Measurements from ENCODE around the gene ARL13B. TPM values are rescaled to one million over a fixed set of nuclear protein-coding genes. Genes with fewer than 3 reads are reported as not detected.

The ARL13B gene
- total RNA-seq, 4 donors from 2014 or later: 1.2 to 2.7 (median 1.4) TPM

- H3K4me1 ChIP-seq: peaks cover 0 to 4% of the 10 kb centered on the region in 2 donors
- intact Hi-C loops (cut with DNase I; ENCODE audit: low total_unique reads) (loop anchor here (1.0 kb wide), 1 partner anchor 65 kb away; no protein-coding TSS in a partner anchor), in situ Hi-C loops (cut with MboI; ENCODE audit: low sequenced_read_pairs in 4 of 4) (loop anchor here in 2 of 4 donors (10.0 kb wide), 1 partner anchor 60 kb away; the partner anchor contains the start of genes DHFR2 (in 2 of the 2) and NSUN3 (in 2 of the 2))
- peak overlapping the region; percentile 21 to 47 (median 30) for H3K4me3 ChIP-seq
- DNase-seq: no peak
- no peaks in the 10 kb centered on the region for H3K27me3 ChIP-seq
- no peaks in the 10 kb centered on the region for H3K36me3 ChIP-seq
- TF ChIP-seq POLR2A (IDR thresholded peaks at IDR 0.05) (no peak), CTCF (IDR thresholded peaks at IDR 0.05 in 4 of 5, conservative IDR thresholded peaks at IDR 0.05 in 1 of 5) (peak in 4 of 5 experiments; percentile 20 to 74 (median 65))
- ATAC-seq: peak; percentile 73 to 84
- no peak overlapping the region for H3K27ac ChIP-seq
- H3K9me3 ChIP-seq: no peaks in the 10 kb centered on the region
Measured at GRCh38 chr3:94004301-94004910, 24.5 kb downstream of the ARL13B start.

GRCh38 chr3:94008253-94008652 lies 28.3 kb downstream of the ARL13B start:
- in situ Hi-C loops (cut with MboI; ENCODE audit: low sequenced_read_pairs in 4 of 4): loop anchor here in 2 of 4 donors (10.0 kb wide), 1 partner anchor 57 kb away; the partner anchor contains the start of genes DHFR2 (in 2 of the 2) and NSUN3 (in 2 of the 2)
- DNase-seq: no peak
- Histone ChIP-seq H3K27ac (no peak overlapping the region), H3K4me1 (peaks cover 0 to 4% of the 10 kb centered on the region in 2 donors), H3K4me3 (no peak overlapping the region), H3K9me3 (no peaks in the 10 kb centered on the region), H3K36me3 (no peaks in the 10 kb centered on the region), H3K27me3 (no peaks in the 10 kb centered on the region)
- TF ChIP-seq CTCF (IDR thresholded peaks at IDR 0.05 in 4 of 5, conservative IDR thresholded peaks at IDR 0.05 in 1 of 5): no peak
- TF ChIP-seq POLR2A (IDR thresholded peaks at IDR 0.05): no peak
- ATAC-seq: no peak
- intact Hi-C loops (cut with DNase I; ENCODE audit: low total_unique reads): no loop called here

- DNase-seq: no peak
- TF ChIP-seq POLR2A (IDR thresholded peaks at IDR 0.05) (no peak), CTCF (IDR thresholded peaks at IDR 0.05 in 4 of 5, conservative IDR thresholded peaks at IDR 0.05 in 1 of 5) (no peak)
- no peak overlapping the region for H3K4me3 ChIP-seq
- H3K27me3 ChIP-seq: no peaks in the 10 kb centered on the region
- no peak for ATAC-seq
- H3K4me1 ChIP-seq: no peaks in the 10 kb centered on the region
- H3K9me3 ChIP-seq: no peaks in the 10 kb centered on the region
- no peak overlapping the region for H3K27ac ChIP-seq
- in situ Hi-C loops (cut with MboI; ENCODE audit: low sequenced_read_pairs in 4 of 4): loop anchor here in 3 of 4 donors (10.0 kb wide), 2 partner anchors 55 to 65 kb away; partner anchors contain the start of genes DHFR2 (in 2 of the 3) and NSUN3 (in 2 of the 3)
- no peaks in the 10 kb centered on the region for H3K36me3 ChIP-seq
- intact Hi-C loops (cut with DNase I; ENCODE audit: low total_unique reads): no loop called here
Measured at GRCh38 chr3:94009608-94010007, 29.7 kb downstream of the ARL13B start.

GRCh38 chr3:94011233-94011711 lies 31.3 kb downstream of the ARL13B start:
- no peak for ATAC-seq
- Histone ChIP-seq H3K27me3 (no peaks in the 10 kb centered on the region), H3K4me1 (no peaks in the 10 kb centered on the region), H3K4me3 (no peak overlapping the region), H3K27ac (no peak overlapping the region), H3K9me3 (no peaks in the 10 kb centered on the region), H3K36me3 (no peaks in the 10 kb centered on the region)
- in situ Hi-C loops (cut with MboI; ENCODE audit: low sequenced_read_pairs in 4 of 4): loop anchor here in 1 of 4 donors (10.0 kb wide), 1 partner anchor 64 kb away; no protein-coding TSS in a partner anchor
- intact Hi-C loops (cut with DNase I; ENCODE audit: low total_unique reads): no loop called here
- DNase-seq: no peak
- TF ChIP-seq CTCF (IDR thresholded peaks at IDR 0.05 in 4 of 5, conservative IDR thresholded peaks at IDR 0.05 in 1 of 5) (no peak), POLR2A (IDR thresholded peaks at IDR 0.05) (no peak)

Measured in gastrocnemius medialis (tissue), 4 donors.